Activated CD4-positive, alpha-beta T cell treated with anti-CD3 and anti-CD28 coated beads, Interleukin-2, amount 50 U/mL, for 48 hours (primary cell): ENCODE results near the gene OR5K2.

ENCODE experiments used
- DNase-seq, 2 experiments: peaks; one replicate each; pipeline ENCODE4 v3.0.0-alpha.2; 2020

The OR5K2 gene

GRCh38 chr3:98497381-98497780 is at the start of gene OR5K2:
Gene OR5K2 (plus strand): TSS chr3:98497681. CDS start chr3:98497681, 0 bp downstream.
- DNase-seq, result no peak

DNA sequence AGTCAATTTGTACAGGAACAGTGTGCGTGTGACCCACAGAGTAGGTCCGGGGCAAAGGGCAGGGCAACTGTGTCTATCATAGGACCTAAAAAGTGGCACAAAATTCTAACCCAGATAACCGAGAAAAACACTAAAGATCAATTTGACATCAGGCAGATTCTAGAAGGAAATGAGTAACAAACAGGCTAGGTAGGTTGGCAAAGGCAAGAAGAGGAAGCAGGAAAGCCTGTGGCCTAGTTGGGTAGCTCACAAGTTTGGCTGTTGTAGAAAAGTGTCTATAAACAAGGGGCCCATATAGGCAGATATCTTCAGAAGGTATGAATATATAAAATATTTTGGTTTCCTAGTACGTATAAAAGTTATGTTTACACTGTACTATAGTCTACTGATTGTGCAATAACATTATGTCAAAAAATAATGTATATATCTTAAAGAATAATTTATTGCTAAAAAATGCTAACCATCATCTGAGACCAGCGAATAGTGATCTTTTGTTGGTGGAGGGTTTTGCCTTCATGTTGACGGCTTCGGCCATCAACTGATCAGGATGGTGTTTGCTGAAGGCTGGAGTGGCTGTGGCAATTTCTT is 47.8 kb upstream of the OR5K2 start:
- no peak for DNase-seq

DNA sequence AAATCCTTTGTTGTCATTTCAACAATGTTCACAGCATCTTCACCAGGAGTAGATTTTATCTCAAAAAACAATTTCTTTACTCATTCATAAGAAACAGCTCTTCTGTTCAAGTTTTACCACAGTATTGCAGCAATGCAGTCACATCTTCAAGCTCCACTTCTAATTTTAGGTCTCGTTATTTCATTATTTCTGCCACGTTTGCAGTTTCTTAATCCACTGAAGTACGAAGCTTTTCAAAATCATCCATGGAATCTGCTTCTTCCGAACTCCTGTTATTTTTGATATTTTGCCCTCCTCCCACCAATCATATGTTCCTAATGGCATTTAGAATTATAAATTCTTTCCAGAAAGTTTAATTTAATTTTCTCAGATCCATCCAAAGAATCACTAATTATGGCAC is 47.1 kb upstream of the OR5K2 start:
- DNase-seq, result no peak

GRCh38 chr3:98453827-98454226 is 43.7 kb upstream of the OR5K2 start:
- no peak for DNase-seq

DNA sequence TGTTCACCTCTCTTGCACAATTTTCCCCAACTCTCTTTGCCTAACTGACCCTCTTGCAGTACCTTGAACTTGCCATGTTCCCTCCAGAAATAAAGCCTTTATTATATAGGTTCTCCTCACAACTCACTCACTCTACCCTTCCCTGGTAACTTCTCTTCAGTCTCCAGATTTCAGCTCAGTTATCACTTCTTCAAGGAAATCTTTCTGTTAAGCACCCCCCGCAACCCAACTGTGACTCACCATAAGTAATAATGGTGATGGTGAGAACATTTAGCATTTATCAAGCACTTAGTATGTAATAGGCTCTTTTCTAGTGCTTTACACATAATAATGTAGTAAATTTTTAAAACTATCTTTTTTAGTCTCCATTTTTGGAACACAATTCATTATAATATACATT is 42.6 kb upstream of the OR5K2 start:
- DNase-seq, result no peak

DNA sequence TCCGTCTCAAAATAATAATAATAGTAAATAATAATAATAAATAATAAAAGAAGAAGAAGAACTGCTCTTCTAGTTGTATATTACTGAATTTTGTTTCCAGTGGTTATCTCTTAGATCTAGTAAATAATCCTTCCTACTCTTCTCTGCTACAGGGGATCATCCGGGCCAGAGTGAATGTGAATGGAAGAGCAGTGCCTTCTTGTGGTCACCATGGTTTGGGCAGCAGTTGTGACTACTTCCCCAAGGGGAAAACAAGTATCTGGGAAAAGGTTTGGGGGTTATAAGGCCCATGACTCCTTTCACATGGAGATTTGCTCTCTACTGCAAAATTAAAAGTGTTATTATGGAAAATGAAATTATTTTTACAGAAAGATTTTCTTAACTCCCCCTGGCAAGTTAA is 39.9 kb upstream of the OR5K2 start:
- no peak for DNase-seq

- no peak for DNase-seq
These were observed 37.3 kb upstream of the OR5K2 start for GRCh38 chr3:98460220-98460619.

GRCh38 chr3:98462901-98463300 is 34.6 kb upstream of the OR5K2 start, which contains the start of gene OR5K1:
Gene OR5K1 (plus strand): TSS chr3:98463201. CDS start chr3:98469577, 6,376 bp downstream.
- no peak for DNase-seq

DNA sequence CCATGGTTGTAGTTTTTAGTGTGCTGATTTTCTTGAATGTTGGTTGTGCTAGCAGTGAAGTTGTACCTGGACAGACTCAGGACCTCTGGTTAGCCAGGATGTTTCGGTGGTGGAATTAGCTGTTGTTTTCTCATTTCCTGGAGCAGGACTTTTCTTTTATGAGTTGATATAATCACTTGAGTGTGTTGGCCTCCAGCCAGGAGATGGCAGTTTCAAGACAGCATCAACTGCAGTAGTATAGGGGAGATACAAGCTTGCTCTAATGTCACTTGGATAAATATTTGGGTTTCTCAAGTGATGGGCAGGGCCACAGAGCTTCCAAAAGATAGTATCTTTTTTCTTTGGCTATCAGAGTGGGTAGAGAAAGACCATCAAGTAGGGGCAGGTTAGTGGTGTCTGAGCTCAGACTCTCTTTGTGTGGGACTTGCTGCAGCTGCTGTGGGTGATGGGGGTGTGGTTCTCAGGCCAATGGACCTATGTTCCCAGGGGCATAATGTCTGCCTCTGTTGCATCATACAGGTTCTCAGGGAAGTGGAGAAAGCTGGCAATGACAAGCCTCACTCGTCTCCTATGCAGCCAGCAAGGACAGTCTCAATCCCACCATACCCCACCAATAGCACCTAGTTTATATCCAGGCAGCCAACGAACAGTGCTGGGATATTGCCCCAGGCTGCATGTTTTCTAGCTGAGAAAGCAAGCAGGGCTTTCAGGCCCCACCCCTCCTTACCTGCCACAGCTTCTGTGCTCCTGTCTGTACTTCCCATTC is 14.6 kb upstream of the OR5K2 start:
- no peak for DNase-seq

GRCh38 chr3:98483626-98484025 is 13.9 kb upstream of the OR5K2 start:
- no peak for DNase-seq

- DNase-seq, result no peak
These were observed 2.5 kb downstream of the OR5K2 start for GRCh38 chr3:98500019-98500418.

GRCh38 chr3:98501270-98501669 is 3.8 kb downstream of the OR5K2 start:
- no peak for DNase-seq

GRCh38 chr3:98501863-98502576 is 4.5 kb downstream of the OR5K2 start:
- DNase-seq, result no peak

- DNase-seq, result no peak
These were observed 7.1 kb downstream of the OR5K2 start for GRCh38 chr3:98504539-98504938.

DNA sequence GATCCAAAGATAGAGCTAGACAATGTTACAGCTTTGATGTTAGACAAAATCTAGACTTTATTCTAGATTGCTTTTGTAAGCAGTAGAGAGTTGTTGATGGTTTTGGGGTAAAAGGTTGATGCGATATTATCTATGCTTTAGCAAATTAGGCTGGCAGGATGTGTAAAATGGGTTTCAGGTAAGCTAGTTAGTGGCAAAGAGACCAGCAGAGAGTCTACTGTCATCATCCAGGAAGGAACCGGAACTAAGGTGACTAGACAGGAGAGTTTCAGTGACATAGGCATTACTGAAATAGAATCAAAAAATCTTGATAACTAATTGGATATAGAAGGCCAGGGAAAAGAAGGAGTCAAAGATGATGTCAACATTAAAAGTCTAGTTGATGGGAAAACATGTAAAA is 11.1 kb downstream of the OR5K2 start:
- DNase-seq, result no peak

- DNase-seq, result no peak
These were observed 15.1 kb downstream of the OR5K2 start for GRCh38 chr3:98512576-98512975.

DNA sequence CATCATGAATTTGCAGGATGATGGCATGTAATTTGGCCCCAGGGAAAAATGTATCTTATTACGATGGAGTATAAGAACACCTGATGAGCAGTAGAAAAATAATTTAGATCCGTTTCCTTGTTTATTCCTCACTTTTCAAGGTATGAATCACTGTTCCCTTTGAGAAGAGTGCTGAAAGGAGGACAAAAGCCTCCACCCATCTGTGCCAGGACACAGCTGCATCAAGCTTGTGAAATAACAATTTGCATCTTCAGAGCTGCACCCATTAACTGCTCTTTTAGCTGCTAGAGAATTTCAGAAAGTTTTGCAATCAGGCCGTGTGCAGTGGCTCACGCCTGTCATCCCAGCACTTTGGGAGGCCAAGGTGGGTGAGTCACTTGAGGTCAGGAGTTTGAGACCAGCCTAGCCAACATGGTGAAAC is 15.6 kb downstream of the OR5K2 start:
- DNase-seq, result no peak

DNA sequence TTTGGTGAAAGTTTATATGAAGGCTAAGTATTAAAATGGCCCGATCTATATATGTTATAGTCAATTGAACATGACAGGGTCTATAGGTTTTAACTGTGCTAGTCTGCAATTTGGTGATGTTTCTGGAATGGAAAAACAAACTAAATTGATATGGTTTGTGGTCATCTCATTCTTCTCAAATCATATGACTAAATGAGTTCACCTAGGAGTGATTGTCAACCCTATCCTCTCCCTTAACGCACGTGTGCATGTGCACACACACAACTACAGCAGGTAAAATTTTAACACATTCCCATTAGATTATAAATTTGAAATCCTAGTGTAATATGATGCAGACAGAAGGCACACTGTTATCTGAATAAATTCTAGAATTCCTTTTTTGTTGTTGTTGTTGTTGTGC is 16.3 kb downstream of the OR5K2 start:
- DNase-seq, result no peak

- no peak for DNase-seq
These were observed 17.5 kb downstream of the OR5K2 start for GRCh38 chr3:98514948-98515347.

GRCh38 chr3:98518816-98519215 is 21.3 kb downstream of the OR5K2 start:
- no peak for DNase-seq

- DNase-seq, result no peak
These were observed 21.9 kb downstream of the OR5K2 start for GRCh38 chr3:98519351-98519750.

DNA sequence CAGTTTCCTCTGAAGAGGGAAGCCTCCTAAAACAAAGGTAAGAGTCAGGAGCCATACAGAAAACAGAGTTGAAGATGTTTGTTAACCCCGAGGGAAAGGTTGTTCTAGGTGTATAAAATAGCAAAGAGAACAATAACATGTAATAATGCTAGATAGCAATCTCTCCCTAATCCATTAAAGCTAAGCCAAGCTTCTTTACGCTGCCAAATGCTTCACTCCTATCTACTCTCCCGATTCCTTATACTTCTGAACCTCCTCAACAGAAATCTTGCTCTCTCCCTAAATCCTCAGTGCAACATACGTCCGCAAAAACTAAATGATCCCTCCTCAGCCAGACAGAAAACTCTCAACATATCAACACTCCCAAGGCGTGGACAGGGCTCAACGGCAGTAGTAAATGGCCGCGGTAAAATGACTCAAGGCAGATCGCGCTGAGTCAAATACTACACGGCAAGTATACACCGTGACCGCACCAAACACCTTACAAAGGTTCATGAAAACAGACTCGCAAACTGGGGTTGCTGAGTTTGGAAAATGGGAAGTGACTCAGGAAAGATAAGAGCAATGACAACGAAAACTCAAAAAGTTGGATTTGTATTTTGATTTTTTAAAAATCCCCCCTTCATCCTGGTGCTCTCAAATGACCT is 24.5 kb downstream of the OR5K2 start:
- DNase-seq, result peak; percentile 60 to 68

DNA sequence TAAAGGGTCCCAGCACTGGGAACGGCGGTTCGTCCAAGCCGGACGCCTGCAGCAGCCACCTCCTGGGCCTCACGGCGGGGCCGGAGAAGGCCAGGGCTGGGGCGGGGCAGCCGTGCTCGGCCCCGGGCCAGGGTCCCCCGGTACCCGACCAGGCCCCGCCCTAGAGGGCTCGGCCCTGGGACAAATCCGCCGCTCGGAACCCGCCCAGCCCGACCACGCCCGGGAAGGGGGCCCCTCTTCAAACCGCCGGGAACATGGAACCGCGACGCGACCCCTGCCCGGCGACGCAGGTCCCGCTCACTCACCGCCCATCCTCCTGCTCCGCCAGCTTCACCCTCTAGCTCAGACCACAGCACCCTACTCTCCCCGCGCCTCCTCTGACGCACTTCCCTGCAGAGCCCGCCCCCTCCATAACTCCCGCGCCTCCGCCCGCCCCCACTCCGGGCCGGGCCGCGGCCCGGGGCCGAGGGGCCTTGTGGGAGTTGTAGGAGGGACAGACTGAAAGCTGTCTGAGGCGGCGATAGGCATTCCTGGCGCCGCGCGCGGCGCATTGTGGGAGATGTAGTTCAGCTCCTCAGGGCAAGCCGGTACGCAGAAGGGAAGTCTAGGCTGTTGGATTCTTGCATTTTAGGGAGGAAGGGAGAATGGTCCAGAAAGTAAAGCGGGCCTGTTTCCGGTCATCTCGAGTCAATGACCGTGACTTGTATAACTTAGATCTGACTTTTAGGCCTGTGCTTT is 25.2 kb downstream of the OR5K2 start, which contains the start of gene CLDND1:
TSS of gene CLDND1 (minus strand) at position 359 of the 738 bp plus-strand sequence. CDS start 1,478 bp downstream, outside the sequence.
- DNase-seq, result peak; percentile 93 to 95
